Effector CD8-positive, alpha-beta T cell (primary cell): ENCODE results near the gene CEP120.
"Not testable (repeated sequence)": the region's sequence is repeated elsewhere in the genome, so short reads cannot be mapped to it uniquely, and the experiment has no call there.

ENCODE experiments used
- DNase-seq: peaks from one replicate; lab custom pipeline; 2025; lab: John Stamatoyannopoulos, UW
- total RNA-seq, 4 experiments: gene quantifications; one replicate each; lab custom pipeline; 2026; lab: John Stamatoyannopoulos, UW

The CEP120 gene
- 119 to 142 (median 125) reads per million in 4 experiments for total RNA-seq

GRCh38 chr5:123423278-123424149, at the start of gene CEP120:
TSS of gene CEP120 (minus strand) at chr5:123423403. CDS start at chr5:123422998, 405 bp downstream.
- peak; percentile 93 for DNase-seq

- DNase-seq: no peak
These were observed 49.1 kb upstream of the CEP120 start for GRCh38 chr5:123472150-123472924.

GRCh38 chr5:123471385-123471784, 48.2 kb upstream of the CEP120 start:
- no peak for DNase-seq

- DNase-seq: not testable (repeated sequence)
These were observed 43.6 kb upstream of the CEP120 start for GRCh38 chr5:123466839-123467238.

- DNase-seq: no peak
These were observed 37.1 kb upstream of the CEP120 start for GRCh38 chr5:123460296-123460729.

- DNase-seq: not testable (repeated sequence)
These were observed 35.8 kb upstream of the CEP120 start for GRCh38 chr5:123458994-123459393.

GRCh38 chr5:123456242-123456641, 33.0 kb upstream of the CEP120 start:
- no peak for DNase-seq

GRCh38 chr5:123455640-123456039, 32.4 kb upstream of the CEP120 start:
- DNase-seq: no peak

GRCh38 chr5:123455095-123455494, 31.9 kb upstream of the CEP120 start:
- no peak for DNase-seq

GRCh38 chr5:123454259-123454911, 31.2 kb upstream of the CEP120 start:
- no peak for DNase-seq

GRCh38 chr5:123452401-123452800, 29.2 kb upstream of the CEP120 start:
- DNase-seq: no peak

GRCh38 chr5:123451047-123451446, 27.8 kb upstream of the CEP120 start:
- DNase-seq: no peak

- no peak for DNase-seq
These were observed 27.4 kb upstream of the CEP120 start for GRCh38 chr5:123450640-123451039.

GRCh38 chr5:123450114-123450513, 26.9 kb upstream of the CEP120 start:
- no peak for DNase-seq

- no peak for DNase-seq
These were observed 26.3 kb upstream of the CEP120 start for GRCh38 chr5:123449424-123449974.

- DNase-seq: no peak
These were observed 25.5 kb upstream of the CEP120 start for GRCh38 chr5:123448743-123449142.

GRCh38 chr5:123448017-123448617, 24.9 kb upstream of the CEP120 start:
- DNase-seq: no peak

- no peak for DNase-seq
These were observed 20.8 kb upstream of the CEP120 start for GRCh38 chr5:123444016-123444415.

- no peak for DNase-seq
These were observed 18.2 kb upstream of the CEP120 start for GRCh38 chr5:123441408-123441807.

GRCh38 chr5:123440456-123441181, 17.4 kb upstream of the CEP120 start:
- DNase-seq: no peak

- no peak for DNase-seq
These were observed 16.5 kb upstream of the CEP120 start for GRCh38 chr5:123439709-123440108.
